ENCODE measurements around the gene DNAH1. TPM values are rescaled to one million over a fixed set of nuclear protein-coding genes. Genes with fewer than 3 reads are reported as not detected.

The DNAH1 gene
- total and polyA plus RNA-seq, 2 of the 4 experiments (the other 2 are of a cell fraction), result 2.0 to 4.0 TPM

- H2BK5ac ChIP-seq (ENCODE audit: low read depth, low read length, poor library complexity, severe bottlenecking), result no peak overlapping the region
- no peak overlapping the region for H4K5ac ChIP-seq (ENCODE audit: low read depth, low read length)
- no peak overlapping the region for H2BK20ac ChIP-seq (ENCODE audit: low read depth, low read length)
- no peak overlapping the region for H3K27ac ChIP-seq (ENCODE audit: insufficient read depth, low read length)
- no peak overlapping the region for H2BK120ac ChIP-seq (ENCODE audit: low read depth, low read length)
- no peak overlapping the region for H3K23ac ChIP-seq (ENCODE audit: low read depth, low read length)
- no TSS peak for BruUV-seq (replicated peaks)
- DNase-seq (no peak), ATAC-seq (ENCODE audit: low read depth) (no peak)
- peaks cover 20 to 36% of the 10 kb centered on the region in 2 experiments for H3K79me1 ChIP-seq (ENCODE audit: low read depth in 1 of 2, low read length in 2 of 2)
- H2AK5ac ChIP-seq (ENCODE audit: low read depth, low read length), result no peak overlapping the region
- ChIA-PET POLR2A (ENCODE audit: unreplicated experiment) (no interaction called here), CTCF (no interaction called here)
- no peaks in the 10 kb centered on the region; the same call in 1 of the 2 replicates for H4K20me1 ChIP-seq (ENCODE audit: insufficient read depth, low read length)
- no peak overlapping the region for H2BK15ac ChIP-seq (ENCODE audit: low read depth, low read length)
- no peak overlapping the region for H3K14ac ChIP-seq (replicated peaks; ENCODE audit: low read depth, low read length)
- H3K9me1 ChIP-seq (ENCODE audit: insufficient read depth, low read length), result 0 out of 2 replicates have a peak, but pooled peaks cover 6% of the 10 kb centered on the region
- in situ Hi-C loops (cut with MboI; ENCODE audit: low sequenced_read_pairs), result no loop called here
- dilution Hi-C loops (cut with HindIII; ENCODE audit: low sequenced_read_pairs, unreplicated experiment), result no loop called here
- H3K4me2 ChIP-seq (ENCODE audit: low read depth, low read length), result no peak overlapping the region
- no peak overlapping the region for H3K4ac ChIP-seq (ENCODE audit: low read depth, low read length)
- H3K4me1 ChIP-seq (ENCODE audit: control insufficient read depth, insufficient read depth, low read length), result peaks cover 8% of the 10 kb centered on the region; the same call in 1 of the 2 replicates
- intact Hi-C loops (cut with micrococcal nuclease), result no loop called here
- no peak overlapping the region for H3K56ac ChIP-seq (ENCODE audit: extremely low read depth, insufficient read depth, low read length)
- WGBS, 2 experiments (ENCODE audit: extremely low coverage in 2 of 2, insufficient read length in 1 of 2), result no CpG with 5 or more reads among the region's 6 CpGs
- no peak overlapping the region for H2AK9ac ChIP-seq (replicated peaks; ENCODE audit: low read depth, low read length, poor library complexity)
- H3K9me3 ChIP-seq (ENCODE audit: control insufficient read depth, insufficient read depth, low read length), result no peaks in the 10 kb centered on the region
- H3K27me3 ChIP-seq (ENCODE audit: control insufficient read depth, insufficient read depth, low read length), result no peaks in the 10 kb centered on the region
- H4K8ac ChIP-seq (ENCODE audit: low read depth in 2 of 2, low read length in 2 of 2), result no peak overlapping the region
- no peak overlapping the region for H3K9ac ChIP-seq (ENCODE audit: low read depth, low read length)
- H3K18ac ChIP-seq (ENCODE audit: low read depth, low read length), result no peak overlapping the region
- no peak overlapping the region for H2AFZ ChIP-seq (replicated peaks; ENCODE audit: low read length, poor library complexity)
- H3K36me3 ChIP-seq (ENCODE audit: control insufficient read depth, insufficient read depth, low read length), result peaks cover 72% of the 10 kb centered on the region
- TF ChIP-seq CHD1 (IDR thresholded peaks at IDR 0.05; ENCODE audit: low read depth, low read length), result no peak
- TF ChIP-seq POLR2A (IDR thresholded peaks at IDR 0.05; ENCODE audit: low read depth, low read length), result no peak
- TF ChIP-seq, protein P1, sequence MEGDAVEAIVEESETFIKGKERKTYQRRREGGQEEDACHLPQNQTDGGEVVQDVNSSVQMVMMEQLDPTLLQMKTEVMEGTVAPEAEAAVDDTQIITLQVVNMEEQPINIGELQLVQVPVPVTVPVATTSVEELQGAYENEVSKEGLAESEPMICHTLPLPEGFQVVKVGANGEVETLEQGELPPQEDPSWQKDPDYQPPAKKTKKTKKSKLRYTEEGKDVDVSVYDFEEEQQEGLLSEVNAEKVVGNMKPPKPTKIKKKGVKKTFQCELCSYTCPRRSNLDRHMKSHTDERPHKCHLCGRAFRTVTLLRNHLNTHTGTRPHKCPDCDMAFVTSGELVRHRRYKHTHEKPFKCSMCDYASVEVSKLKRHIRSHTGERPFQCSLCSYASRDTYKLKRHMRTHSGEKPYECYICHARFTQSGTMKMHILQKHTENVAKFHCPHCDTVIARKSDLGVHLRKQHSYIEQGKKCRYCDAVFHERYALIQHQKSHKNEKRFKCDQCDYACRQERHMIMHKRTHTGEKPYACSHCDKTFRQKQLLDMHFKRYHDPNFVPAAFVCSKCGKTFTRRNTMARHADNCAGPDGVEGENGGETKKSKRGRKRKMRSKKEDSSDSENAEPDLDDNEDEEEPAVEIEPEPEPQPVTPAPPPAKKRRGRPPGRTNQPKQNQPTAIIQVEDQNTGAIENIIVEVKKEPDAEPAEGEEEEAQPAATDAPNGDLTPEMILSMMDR (conservative IDR thresholded peaks at IDR 0.05; ENCODE audit: low read depth, low read length), result no peak
- TF ChIP-seq NFE2L2 (IDR thresholded peaks at IDR 0.05; ENCODE audit: low read depth, low read length), result no peak
- H4K91ac ChIP-seq (ENCODE audit: insufficient read depth, low read depth, low read length), result no peak overlapping the region
- H3K4me3 ChIP-seq (ENCODE audit: insufficient read depth, low read depth, low read length), result no peak overlapping the region
Measured at GRCh38 chr3:52405066-52405465, 88.9 kb downstream of the DNAH1 start.
